HG03432 (cell line): Measurements from ENCODE around the gene ARHGAP24.
"Not testable (repeated sequence)": the region's sequence is repeated elsewhere in the genome, so short reads cannot be mapped to it uniquely, and the experiment has no call there.

Source experiments
- ATAC-seq: cut with Tn5 transposase; IDR thresholded peaks from one replicate; pipeline ENCODE4 v1.9.1; 2021; ENCODE audit warnings: mild to moderate bottlenecking, moderate library complexity; ENCODE audit not compliant: unreplicated experiment

The ARHGAP24 gene

DNA sequence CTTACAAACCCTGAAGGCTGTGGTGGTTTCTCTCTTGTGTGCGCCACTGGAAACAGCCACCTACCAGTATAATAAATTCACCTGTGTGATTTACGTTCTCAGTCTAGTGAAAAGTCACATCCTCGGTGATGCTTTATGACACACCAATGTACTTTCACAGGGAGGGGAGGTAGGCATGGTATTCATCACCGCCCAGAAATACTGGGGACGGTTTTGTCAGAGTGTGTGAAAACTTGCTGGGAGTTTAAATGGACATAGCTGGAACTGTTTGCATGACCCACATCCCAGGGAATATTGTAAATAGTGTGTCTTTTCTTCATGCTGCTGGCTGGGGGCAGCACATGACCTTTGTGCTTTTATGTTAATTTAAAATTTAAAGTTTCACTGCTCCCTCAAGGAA, 463.1 kb downstream of the ARHGAP24 start:
- no peak for ATAC-seq

DNA sequence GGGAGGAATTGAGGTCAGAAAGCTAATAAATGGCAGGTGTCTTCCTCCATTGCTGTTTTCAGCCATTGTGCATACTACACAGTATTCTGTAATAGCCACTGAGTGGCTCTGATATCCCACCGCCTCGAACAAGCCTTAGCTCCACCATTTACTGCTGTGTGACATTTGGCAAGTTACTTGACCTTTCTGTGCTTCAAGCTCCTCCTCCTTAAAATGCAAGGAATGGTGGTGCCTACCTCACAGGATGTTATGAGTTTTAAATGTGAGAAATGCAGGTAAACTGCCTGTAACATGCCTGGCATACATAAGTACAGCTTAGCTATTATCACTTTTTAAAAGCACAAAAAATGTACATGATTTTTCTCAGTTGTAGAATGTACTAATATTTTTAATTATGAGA, 464.0 kb downstream of the ARHGAP24 start:
- ATAC-seq, result no peak

DNA sequence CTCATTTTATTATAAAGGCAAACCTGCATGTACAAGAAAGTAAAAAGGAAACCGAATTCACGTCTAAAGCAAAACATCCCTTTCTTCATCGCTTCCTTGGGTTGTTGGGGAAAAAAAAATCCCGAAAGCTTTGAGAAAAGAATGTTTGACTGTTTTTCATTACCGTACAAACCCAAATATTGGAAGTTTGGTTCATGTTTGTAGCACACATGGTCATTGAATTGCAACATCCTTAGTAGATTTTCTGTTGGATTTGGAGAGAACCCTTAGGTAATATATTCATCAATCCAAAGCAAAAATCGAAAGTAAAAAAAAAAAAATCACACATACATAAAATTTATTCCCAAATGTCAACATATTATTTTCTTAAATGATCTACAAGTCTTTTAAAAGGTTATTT, 464.6 kb downstream of the ARHGAP24 start:
- no peak for ATAC-seq

DNA sequence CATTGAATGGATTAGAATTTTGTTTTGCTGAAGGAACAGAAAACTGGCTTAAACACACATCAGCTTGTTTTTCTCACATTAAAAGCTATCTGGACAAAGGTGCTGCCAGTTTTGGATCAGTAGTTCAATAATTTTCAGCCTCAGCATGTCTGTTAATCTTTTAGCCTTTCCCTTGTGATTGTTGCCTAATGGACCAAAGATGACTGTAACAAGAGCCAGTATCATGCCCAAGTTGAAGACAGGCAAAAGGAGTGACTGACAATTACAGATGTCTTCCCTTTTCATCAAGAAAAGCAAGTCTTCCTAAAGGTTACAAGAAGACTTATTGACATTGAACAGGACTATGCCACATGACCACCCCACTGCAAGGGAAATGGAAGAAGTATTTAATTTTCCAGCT, 465.2 kb downstream of the ARHGAP24 start:
- no peak for ATAC-seq

DNA sequence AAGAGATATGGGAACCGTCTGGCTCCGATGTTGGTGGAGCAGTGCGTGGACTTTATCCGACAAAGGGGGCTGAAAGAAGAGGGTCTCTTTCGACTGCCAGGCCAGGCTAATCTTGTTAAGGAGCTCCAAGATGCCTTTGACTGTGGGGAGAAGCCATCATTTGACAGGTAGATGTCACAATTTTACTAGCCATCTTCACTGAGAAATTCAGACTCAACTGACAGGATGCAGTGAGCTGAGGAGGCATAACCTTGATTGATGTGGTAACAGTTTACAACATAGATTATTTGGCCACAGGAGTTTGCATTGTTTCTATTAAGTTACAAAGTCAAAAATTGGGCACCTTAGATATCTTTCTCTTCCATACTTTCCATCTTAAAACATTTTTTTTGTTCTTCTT, 467.2 kb downstream of the ARHGAP24 start:
- ATAC-seq, result no peak

DNA sequence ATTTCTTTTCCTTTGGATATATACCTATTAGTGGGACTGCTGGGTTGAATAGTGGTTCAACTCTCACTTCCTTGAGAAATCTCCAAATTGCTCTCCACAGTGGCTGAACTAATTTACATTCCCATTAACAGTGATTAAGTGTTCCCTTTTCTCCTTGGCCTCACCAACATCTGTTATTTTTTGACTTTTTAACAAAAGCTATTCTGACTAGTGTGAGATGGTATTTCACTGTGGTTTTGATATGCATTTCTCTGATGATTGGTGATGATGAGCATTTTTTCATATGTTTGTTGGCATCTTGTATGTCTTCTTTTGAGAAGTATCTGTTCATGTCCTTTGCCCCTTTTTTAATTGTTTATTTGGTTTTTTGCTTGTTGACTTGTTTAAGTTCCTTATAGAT, 471.9 kb downstream of the ARHGAP24 start:
- no peak for ATAC-seq

DNA sequence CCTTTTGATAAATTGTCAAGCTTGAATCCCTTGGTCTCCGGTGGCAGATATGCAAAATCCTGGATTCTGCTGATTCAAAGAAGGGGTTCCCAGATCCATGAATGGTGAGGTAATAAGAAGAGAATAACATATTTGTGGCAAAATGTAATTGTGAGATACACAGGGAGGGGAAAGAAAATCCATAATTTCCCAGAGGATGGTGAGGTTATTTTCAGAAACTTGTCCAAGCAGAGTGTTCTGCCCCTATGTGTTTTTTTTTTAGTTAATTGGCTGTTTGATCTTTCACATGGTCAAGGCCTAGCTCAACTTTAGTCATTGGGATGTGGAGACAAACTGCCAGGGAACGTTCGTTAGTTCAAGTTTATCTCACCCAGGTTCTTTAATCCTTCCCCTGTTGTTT, 476.1 kb downstream of the ARHGAP24 start:
- ATAC-seq, result no peak

DNA sequence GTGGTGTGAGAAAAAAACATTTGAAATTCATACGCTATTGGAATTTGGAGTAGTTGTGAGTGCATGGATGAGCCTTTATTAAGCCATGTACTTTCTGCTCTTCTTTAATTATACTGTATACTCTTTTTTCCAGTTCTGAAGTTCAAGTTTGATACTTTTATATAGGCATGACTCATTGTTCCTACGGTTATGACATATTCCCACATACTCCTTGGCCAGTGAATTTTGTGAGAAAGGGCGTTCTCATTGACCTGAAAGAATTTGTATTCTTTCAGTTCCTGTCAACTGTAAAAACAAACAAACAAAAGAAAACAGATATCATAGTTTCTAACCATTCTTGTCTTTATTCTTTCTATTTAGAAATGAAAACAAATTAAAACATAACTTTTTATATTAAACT, 477.6 kb downstream of the ARHGAP24 start:
- no peak for ATAC-seq

DNA sequence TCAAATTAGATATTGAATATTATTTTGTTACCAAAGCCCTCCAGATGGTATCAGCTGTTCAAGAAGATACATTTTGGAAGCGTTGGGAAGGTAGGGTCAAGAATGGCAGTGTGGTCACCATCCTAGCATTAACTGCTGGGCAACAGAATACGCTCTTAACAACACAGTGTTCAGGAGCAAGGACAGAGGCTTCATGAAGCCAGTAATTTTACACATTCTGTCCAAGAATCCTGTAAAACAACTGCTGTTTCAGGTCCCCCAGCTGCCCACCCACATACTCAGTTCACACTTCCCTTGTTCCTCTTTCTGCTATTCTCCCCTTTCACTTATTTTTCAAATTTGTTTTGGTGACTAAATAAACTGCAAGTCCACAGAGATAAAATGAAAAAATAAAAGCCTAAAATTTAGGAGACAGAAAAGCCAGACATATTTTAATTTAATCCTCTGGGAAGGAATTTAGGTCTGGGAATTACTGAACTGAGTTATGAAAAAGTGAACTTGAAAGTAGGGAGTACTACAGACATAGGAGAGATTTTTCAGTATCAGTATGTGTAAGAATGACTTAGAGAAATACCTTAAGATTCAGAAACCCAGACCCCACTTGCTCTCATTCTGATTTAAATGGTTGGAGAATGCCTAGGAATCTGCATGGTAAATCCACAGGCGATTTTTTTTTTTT, 478.2 kb downstream of the ARHGAP24 start:
- ATAC-seq, result peak; percentile 53

DNA sequence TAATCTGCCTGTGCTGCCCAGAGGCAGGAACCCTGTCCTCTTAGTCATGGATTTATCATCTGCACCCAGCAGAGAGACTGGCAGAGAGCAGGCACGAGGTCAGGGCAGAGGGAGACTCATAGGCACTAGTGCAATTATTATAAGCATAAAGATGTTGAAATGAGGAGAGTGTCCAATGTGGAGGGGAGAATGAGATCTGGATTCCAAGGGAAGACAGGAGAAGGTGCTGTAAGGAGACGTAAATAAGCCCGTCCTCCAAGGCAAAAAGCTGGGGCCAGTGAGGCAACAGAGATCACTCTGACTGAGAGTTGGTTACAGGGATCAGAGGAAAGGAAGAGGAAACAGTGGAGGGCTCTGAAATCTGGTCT, 478.7 kb downstream of the ARHGAP24 start:
- no peak for ATAC-seq

DNA sequence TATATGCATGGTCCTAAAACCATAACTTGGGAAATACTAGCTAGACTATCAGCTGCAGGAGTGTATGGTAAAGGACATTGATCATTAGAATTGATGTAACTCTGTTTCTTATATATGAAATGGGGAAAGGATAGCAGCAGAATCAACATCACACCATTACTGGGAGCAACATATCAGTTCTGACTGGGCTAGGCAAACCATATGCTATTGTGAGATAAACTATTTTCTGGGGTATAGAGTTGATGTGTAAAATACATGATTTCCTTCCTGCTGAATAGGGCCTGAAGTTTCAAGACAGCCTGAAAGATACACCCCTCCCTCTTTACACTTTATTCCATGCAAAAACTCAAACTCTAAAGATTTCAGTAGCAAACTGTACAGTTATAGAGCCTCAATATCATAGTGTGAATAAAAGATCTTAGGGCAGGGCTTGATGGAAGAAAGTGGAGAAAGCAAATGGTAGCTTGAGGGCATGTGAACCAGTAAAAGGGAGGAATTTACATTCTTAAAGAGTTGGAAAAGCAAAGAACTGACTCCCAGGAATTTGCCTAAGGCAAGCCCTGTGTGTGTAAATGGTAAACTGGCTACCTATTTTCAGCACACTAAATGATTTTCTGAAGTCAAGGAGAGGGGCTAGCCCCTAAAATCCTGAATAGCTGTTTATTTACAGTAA, 480.8 kb downstream of the ARHGAP24 start:
- ATAC-seq, result no peak

DNA sequence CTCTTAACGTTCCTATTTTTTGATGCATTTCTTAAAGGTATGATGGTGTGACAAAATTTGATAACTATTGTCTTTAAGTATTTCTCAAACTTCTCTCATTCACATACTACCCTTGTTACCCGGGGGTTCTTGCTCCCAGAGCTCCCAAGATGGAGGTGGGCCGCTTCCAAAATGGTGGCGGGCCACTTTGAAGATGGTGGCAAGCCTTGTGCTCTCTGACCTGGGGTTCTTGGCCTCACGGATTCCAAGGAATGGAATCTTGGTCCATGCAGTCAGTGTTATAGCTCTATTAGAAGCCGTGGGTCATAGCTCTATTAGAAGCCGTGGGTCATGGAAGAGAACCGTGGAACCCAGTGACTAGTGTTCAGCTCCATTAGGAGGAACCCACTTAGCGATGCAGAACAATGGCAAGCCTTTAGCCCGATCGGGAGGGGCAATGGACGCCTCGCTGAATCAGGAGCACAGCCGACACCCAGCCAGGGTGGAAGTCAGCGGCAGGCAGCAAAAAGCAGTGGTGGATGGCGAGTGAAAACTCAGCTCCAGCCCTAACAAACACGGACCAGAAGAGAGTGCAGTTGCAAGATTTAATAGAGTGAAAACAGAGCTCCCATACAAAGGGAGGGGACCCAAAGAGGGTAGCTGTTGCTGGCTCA, 481.5 kb downstream of the ARHGAP24 start:
- no peak for ATAC-seq

DNA sequence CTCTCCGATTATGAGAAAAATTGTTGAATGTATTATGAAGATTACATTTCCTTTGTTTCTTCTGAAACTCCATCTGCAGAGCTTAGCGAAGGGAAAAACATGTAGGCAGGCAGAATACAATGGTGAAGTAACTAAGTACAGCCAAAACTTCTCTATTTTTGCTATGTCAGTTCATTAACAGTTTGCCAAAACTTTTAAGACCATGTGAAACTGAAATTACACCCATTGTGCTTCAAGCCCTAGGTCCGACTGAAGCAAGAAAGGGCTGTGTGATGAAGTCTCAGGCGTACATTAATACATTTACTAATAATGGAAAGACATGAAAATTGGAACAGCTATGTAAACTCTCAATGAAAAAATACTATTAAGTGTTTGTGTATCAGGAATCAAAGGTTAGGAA, 486.9 kb downstream of the ARHGAP24 start:
- no peak for ATAC-seq

DNA sequence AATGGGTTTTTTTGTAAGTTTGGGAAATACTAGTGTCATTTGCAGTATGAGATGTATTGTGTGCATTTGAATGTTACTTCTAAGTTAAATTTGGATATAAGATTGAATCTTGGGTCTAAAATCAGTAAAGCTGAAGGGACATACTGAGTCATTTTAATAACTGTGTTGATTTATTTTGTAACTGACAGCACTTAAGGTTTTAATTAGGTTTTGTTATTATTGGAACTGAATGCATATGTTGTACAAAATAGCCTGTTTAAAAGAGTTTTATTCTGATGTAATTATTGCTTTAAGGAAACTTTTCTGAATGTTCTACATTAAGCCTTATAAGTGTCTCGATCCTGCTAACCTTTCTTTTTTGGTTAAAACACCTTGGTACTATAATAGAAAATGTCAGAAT, 488.3 kb downstream of the ARHGAP24 start:
- no peak for ATAC-seq

DNA sequence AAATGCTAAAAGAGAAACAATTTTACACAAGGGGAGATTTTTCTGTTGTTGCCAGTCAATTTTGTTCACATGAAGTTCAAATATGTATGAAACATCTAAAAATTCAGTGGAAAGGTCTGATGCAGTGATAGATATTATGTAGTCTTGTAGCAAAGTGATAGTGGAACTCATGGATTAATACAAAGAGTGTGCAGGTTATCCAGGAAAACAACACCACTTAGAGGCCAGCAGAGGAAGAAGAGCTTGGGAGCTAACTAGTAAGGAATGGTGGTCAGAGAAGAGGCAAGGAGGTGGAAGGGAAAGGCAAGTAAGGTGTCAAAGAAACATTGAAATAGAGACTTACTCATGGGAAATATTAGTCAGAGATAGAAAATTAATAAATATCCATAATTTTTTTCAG, 489.3 kb downstream of the ARHGAP24 start:
- no peak for ATAC-seq

DNA sequence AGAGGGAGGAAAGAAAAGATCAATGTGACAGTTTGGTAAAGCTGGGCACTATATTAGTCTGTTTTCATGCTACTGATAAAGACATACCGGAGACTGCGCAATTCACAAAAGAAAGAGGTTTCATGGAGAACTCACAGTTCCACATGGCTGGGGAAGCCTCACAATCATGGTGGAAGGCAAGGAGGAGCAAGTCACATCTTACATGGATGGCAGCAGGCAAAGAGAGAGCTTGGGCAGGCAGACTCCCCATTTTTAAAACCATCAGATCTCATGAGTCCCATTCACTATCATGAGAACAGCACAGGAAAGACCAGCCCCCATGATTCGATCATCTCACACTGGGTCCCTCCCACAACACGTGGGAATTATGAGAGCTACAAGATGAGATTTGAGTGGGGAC, 490.1 kb downstream of the ARHGAP24 start:
- not testable (repeated sequence) for ATAC-seq

DNA sequence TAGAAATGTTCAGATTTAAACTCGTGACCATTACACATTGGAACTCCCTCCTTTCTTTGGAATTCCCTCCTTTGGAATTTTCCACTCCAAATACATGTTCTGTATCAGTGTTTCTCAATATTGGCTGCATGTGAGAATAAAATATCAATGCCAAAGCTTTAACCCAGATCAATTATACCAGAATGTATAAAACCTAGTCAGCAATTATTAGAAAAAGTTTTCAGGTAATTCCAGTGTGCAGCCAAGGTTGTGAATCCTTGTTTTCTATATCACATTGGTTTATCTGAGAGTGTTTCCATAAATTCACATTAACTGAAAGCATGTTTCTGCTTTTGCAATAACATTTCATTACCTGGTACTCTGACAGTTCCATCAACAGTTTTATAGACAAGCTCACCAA, 490.6 kb downstream of the ARHGAP24 start:
- no peak for ATAC-seq

DNA sequence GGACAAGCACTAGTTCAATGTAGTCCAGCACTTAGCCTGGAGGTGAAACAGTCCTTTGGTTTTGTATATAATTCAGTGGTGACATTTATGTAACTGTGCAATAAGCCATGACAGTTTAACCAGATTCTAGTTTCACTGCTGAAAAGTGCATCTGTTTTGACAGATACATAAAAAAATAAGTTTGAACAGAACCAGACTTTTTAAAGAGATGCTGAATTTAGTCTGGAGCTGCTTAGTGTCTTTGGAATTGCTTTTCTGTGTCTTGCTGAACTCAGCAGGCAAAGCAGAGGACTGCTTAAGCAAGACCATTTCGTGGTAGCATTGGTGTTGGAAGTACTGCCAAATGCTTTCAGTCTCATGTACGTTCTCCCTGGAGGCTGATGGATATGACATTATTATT, 491.4 kb downstream of the ARHGAP24 start:
- ATAC-seq, result no peak

DNA sequence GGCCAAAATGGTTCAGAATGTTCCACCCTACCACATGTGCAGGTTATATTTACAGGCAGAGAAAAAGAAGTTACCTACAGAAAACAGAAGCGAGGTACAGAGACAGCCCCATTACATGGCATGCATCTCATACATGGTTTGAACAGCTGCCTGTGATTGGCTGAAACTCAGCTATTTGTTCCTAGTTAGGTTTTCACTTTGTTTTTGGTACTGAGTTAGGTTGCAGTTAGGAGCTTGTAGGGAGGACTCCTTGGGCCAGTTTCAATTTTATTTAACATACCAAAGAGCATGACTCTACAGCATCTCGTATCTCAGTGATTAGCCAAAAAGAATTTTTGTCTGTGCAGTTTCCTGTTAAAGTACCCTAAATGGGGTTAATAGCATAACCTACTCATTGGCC, 492.9 kb downstream of the ARHGAP24 start:
- ATAC-seq, result no peak

DNA sequence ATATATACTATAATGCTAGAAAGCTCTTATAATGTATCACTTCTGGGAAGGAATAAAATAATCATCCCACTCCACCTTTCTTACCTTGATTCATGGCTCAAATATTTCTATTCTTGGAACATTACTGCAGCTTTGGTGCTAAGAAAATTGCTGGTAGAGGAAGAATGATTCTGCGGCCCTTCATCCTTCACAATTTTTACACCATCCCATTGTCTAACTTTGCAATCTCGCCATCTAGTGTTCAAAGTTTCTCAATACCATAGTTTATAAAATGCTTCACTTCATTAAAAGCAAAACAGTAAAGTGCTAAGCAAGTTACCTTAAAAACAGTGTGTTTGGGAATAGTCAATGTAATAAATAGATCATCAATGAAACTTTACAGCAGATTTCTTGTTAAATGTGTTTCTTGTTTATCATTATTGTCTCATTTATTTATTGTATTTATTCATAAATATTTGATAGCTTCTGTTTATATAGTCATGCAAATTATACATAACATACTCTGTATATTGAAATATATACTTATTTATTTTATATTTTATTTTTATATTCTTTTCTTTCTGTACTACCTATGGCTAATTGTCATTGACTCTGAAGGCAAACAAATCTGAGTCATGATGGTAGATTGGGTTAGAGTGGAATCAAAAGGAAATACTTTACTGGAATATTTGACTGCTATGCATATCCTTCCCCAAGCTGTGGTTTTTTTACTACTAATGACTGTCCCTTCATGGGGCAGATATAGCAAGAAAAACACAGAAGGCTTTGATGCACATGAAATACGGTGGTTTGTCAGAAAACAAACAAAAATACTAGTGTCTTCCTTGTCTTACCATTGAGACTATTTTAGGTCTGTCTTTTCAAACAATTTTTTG, 494.2 kb downstream of the ARHGAP24 start:
- ATAC-seq, result peak; percentile 76

DNA sequence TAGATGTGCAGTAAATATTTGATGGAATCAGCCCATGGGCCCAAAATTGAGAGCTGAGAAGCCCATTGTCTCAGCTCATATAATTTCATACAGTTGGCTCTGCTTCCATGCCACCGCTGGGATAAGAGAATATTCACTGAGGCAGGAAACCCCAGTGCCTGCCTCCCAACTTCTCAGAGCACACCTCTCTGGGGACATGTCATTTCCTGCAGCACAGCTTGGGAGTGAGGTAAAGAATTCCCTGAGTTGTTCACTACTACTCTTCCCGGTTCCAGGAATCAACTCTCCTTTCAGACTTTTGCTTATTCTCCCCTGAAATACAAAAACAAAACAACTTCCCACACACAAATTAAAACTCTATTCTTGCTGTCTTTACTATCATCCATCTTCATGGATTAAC, 495.6 kb downstream of the ARHGAP24 start:
- ATAC-seq, result no peak
